Testis (tissue), 2 donors: ENCODE results near the gene STAC.

Source experiments
- CTCF ChIP-seq, 3 experiments: fragments of 450-650 bp in 2 of 3; fragments of 200-600 bp in 1 of 3; sonication (generic) in 1 of 3; IDR thresholded peaks; one replicate each; pipeline ENCODE4 v1.5.1; 2016 to 2019; ENCODE audit warnings: antibody characterized with exemption in 3 of 3, mild to moderate bottlenecking in 2 of 3, moderate library complexity in 1 of 3
- POLR2A ChIP-seq: fragments of 450-650 bp; IDR thresholded peaks from one replicate; pipeline ENCODE4 v1.6.1; 2017; ENCODE audit warnings: antibody characterized with exemption, mild to moderate bottlenecking, moderate library complexity

- no peak for TF ChIP-seq CTCF (IDR thresholded peaks at IDR 0.05)
- TF ChIP-seq POLR2A, result no peak
Measured at GRCh38 chr3:36451816-36452215, 71.5 kb downstream of the STAC start.
